ENCODE measurements around the gene CKAP5. TPM values are rescaled to one million over a fixed set of nuclear protein-coding genes. Genes with fewer than 3 reads are reported as not detected.

CKAP5 gene
- total and polyA plus RNA-seq, 2 donors (not counting 1 experiment from before 2014, with no cell fraction given): 64.7 to 111 TPM

GRCh38 chr11:46834821-46835220, 11.3 kb downstream of the CKAP5 start:
- no peaks in the 10 kb centered on the region for H3K36me3 ChIP-seq (ENCODE audit: control insufficient read depth, insufficient read depth, low read length)
- H3K4me2 ChIP-seq (ENCODE audit: extremely low read depth, insufficient read depth, low read length): no peak overlapping the region
- H3K4me3 ChIP-seq (replicated peaks in 1 of 4; ENCODE audit: control extremely low read depth in 1 of 4, insufficient read depth in 1 of 4, low read depth in 3 of 4, low read length in 4 of 4): no peak overlapping the region
- TF ChIP-seq EZH2 (IDR thresholded peaks at IDR 0.05; ENCODE audit: low read length, missing control alignments) (no peak), CTCF (conservative IDR thresholded peaks at IDR 0.05 in 1 of 2, IDR thresholded peaks at IDR 0.05 in 1 of 2; ENCODE audit: low read depth in 1 of 2, low read length in 2 of 2) (no peak)
- no peak overlapping the region for H3K9ac ChIP-seq (ENCODE audit: insufficient read depth, low read length)
- no peak for DNase-seq (ENCODE audit: low read depth in 2 of 2)
- no peaks in the 10 kb centered on the region for H3K9me3 ChIP-seq (ENCODE audit: control insufficient read depth, insufficient read depth, low read depth, low read length)
- peaks cover 93% of the 10 kb centered on the region for H3K79me2 ChIP-seq (ENCODE audit: control insufficient read depth, insufficient read depth, low read length)
- H2AFZ ChIP-seq (ENCODE audit: low read length): no peak overlapping the region
- H3K4me1 ChIP-seq (ENCODE audit: control insufficient read depth, extremely low read depth, insufficient read depth, low read length): no peaks in the 10 kb centered on the region
- H4K20me1 ChIP-seq (ENCODE audit: control insufficient read depth, extremely low read depth, insufficient read depth, low read length): no peaks in the 10 kb centered on the region
- H3K27me3 ChIP-seq (ENCODE audit: control insufficient read depth, insufficient read depth, low read length): no peaks in the 10 kb centered on the region
- no peak overlapping the region for H3K27ac ChIP-seq (ENCODE audit: insufficient read depth, low read length)

GRCh38 chr11:46832511-46833214, 13.4 kb downstream of the CKAP5 start:
- Histone ChIP-seq H3K9ac (ENCODE audit: insufficient read depth, low read length) (no peak overlapping the region), H2AFZ (ENCODE audit: low read length) (no peak overlapping the region), H3K36me3 (ENCODE audit: control insufficient read depth, insufficient read depth, low read length) (no peaks in the 10 kb centered on the region), H3K4me1 (ENCODE audit: control insufficient read depth, extremely low read depth, insufficient read depth, low read length) (peaks cover 5% of the 10 kb centered on the region), H3K27me3 (ENCODE audit: control insufficient read depth, insufficient read depth, low read length) (no peaks in the 10 kb centered on the region), H3K9me3 (ENCODE audit: control insufficient read depth, insufficient read depth, low read depth, low read length) (no peaks in the 10 kb centered on the region), H3K79me2 (ENCODE audit: control insufficient read depth, insufficient read depth, low read length) (peaks cover 92% of the 10 kb centered on the region), H3K4me3 (replicated peaks in 1 of 4; ENCODE audit: control extremely low read depth in 1 of 4, insufficient read depth in 1 of 4, low read depth in 3 of 4, low read length in 4 of 4) (no peak overlapping the region), H3K27ac (ENCODE audit: insufficient read depth, low read length) (no peak overlapping the region), H4K20me1 (ENCODE audit: control insufficient read depth, extremely low read depth, insufficient read depth, low read length) (no peaks in the 10 kb centered on the region), H3K4me2 (ENCODE audit: extremely low read depth, insufficient read depth, low read length) (no peak overlapping the region)
- TF ChIP-seq CTCF (conservative IDR thresholded peaks at IDR 0.05 in 1 of 2, IDR thresholded peaks at IDR 0.05 in 1 of 2; ENCODE audit: low read depth in 1 of 2, low read length in 2 of 2): no peak
- TF ChIP-seq EZH2 (IDR thresholded peaks at IDR 0.05; ENCODE audit: low read length, missing control alignments): no peak
- DNase-seq (ENCODE audit: low read depth in 2 of 2): no peak

- no peak overlapping the region for H3K4me3 ChIP-seq (replicated peaks in 1 of 4; ENCODE audit: control extremely low read depth in 1 of 4, insufficient read depth in 1 of 4, low read depth in 3 of 4, low read length in 4 of 4)
- no peak overlapping the region for H3K9ac ChIP-seq (ENCODE audit: insufficient read depth, low read length)
- H3K27me3 ChIP-seq (ENCODE audit: control insufficient read depth, insufficient read depth, low read length): no peaks in the 10 kb centered on the region
- H3K79me2 ChIP-seq (ENCODE audit: control insufficient read depth, insufficient read depth, low read length): peaks cover 94% of the 10 kb centered on the region
- H4K20me1 ChIP-seq (ENCODE audit: control insufficient read depth, extremely low read depth, insufficient read depth, low read length): no peaks in the 10 kb centered on the region
- TF ChIP-seq EZH2 (IDR thresholded peaks at IDR 0.05; ENCODE audit: low read length, missing control alignments) (no peak), CTCF (conservative IDR thresholded peaks at IDR 0.05 in 1 of 2, IDR thresholded peaks at IDR 0.05 in 1 of 2; ENCODE audit: low read depth in 1 of 2, low read length in 2 of 2) (no peak)
- no peak overlapping the region for H3K27ac ChIP-seq (ENCODE audit: insufficient read depth, low read length)
- DNase-seq (ENCODE audit: low read depth in 2 of 2): peak in 1 of 2 donors; percentile 56
- no peak overlapping the region for H2AFZ ChIP-seq (ENCODE audit: low read length)
- H3K9me3 ChIP-seq (ENCODE audit: control insufficient read depth, insufficient read depth, low read depth, low read length): no peaks in the 10 kb centered on the region
- H3K4me2 ChIP-seq (ENCODE audit: extremely low read depth, insufficient read depth, low read length): peak overlapping the region; percentile 48
- peaks cover 12% of the 10 kb centered on the region for H3K4me1 ChIP-seq (ENCODE audit: control insufficient read depth, extremely low read depth, insufficient read depth, low read length)
- H3K36me3 ChIP-seq (ENCODE audit: control insufficient read depth, insufficient read depth, low read length): no peaks in the 10 kb centered on the region
Measured at GRCh38 chr11:46827995-46828394, 18.1 kb downstream of the CKAP5 start.

Measured in fibroblast of lung (primary cell).